ENCODE data around the gene PP2D1.
"Not testable (repeated sequence)": the region's sequence is repeated elsewhere in the genome, so short reads cannot be mapped to it uniquely, and the experiment has no call there.

PP2D1 gene

DNA sequence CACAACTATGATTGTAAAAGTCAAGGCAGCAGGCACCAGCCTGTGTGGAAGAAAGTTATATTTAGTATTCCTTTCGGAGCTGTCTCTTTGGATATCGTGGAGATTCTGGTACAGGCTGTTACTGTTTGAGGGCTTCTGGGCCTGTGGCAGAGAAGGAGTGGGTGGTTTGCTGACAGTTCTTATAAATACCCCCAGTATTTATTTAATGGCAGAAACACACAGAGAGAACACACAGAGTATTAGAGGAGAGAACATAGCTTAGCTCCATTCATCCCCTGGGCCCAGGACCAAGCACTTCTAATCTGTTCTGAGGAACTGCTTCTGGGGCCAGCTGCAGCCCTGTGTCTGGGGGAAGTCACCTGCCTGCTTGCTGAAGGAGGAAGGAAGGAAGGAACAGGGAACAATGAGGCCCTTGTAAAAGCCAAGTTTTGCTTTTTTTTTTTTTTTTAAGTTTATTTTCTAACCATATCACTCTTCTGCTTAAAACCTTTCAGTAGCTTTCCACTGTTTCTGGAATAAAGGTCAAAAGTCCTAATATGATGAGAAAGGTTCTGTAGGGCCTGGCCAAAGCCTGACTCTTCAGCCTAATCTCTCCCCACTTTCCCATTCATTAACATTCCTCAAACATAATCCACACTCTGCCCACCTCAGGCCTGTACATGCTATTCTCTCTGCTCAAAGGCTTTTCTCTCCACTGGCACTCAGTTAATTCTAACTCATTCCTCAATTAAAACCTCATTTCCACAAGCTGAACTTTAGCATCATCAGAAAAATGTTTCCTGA is 11.8 kb upstream of the PP2D1 start:
- no peaks in the 10 kb centered on the region for H3K9me3 ChIP-seq (ENCODE audit: control insufficient read depth in 2 of 2, low read length in 2 of 2)
- no peak overlapping the region for H3K9ac ChIP-seq (ENCODE audit: low read depth in 1 of 2, low read length in 2 of 2)
- H3K27me3 ChIP-seq (ENCODE audit: control insufficient read depth in 2 of 2, insufficient read depth in 2 of 2, low read length in 2 of 2): no peaks in the 10 kb centered on the region
- H3K36me3 ChIP-seq (ENCODE audit: control insufficient read depth in 2 of 2, insufficient read depth in 2 of 2, low read length in 2 of 2): no peaks in the 10 kb centered on the region
- no peak overlapping the region for H3K4me3 ChIP-seq (ENCODE audit: low read length in 2 of 2)
- peaks cover 0 to 2% of the 10 kb centered on the region in 2 donors for H3K4me1 ChIP-seq (ENCODE audit: control insufficient read depth in 2 of 2, insufficient read depth in 2 of 2, low read length in 2 of 2)
- H3K27ac ChIP-seq (ENCODE audit: low read depth in 2 of 2, low read length in 2 of 2): no peak overlapping the region

GRCh38 chr3:20022954-20023622 is 11.0 kb upstream of the PP2D1 start:
- no peak overlapping the region for H3K4me3 ChIP-seq (ENCODE audit: low read length in 2 of 2)
- H3K36me3 ChIP-seq (ENCODE audit: control insufficient read depth in 2 of 2, insufficient read depth in 2 of 2, low read length in 2 of 2): no peaks in the 10 kb centered on the region
- peaks cover 0 to 2% of the 10 kb centered on the region in 2 donors for H3K4me1 ChIP-seq (ENCODE audit: control insufficient read depth in 2 of 2, insufficient read depth in 2 of 2, low read length in 2 of 2)
- no peak overlapping the region for H3K9ac ChIP-seq (ENCODE audit: low read depth in 1 of 2, low read length in 2 of 2)
- no peak overlapping the region for H3K27ac ChIP-seq (ENCODE audit: low read depth in 2 of 2, low read length in 2 of 2)
- no peaks in the 10 kb centered on the region for H3K9me3 ChIP-seq (ENCODE audit: control insufficient read depth in 2 of 2, low read length in 2 of 2)
- no peaks in the 10 kb centered on the region for H3K27me3 ChIP-seq (ENCODE audit: control insufficient read depth in 2 of 2, insufficient read depth in 2 of 2, low read length in 2 of 2)

- not testable (repeated sequence) for H3K27me3 ChIP-seq (ENCODE audit: control insufficient read depth in 2 of 2, insufficient read depth in 2 of 2, low read length in 2 of 2); H3K9ac ChIP-seq (ENCODE audit: low read depth in 1 of 2, low read length in 2 of 2); H3K4me1 ChIP-seq (ENCODE audit: control insufficient read depth in 2 of 2, insufficient read depth in 2 of 2, low read length in 2 of 2); H3K4me3 ChIP-seq (ENCODE audit: low read length in 2 of 2); H3K36me3 ChIP-seq (ENCODE audit: control insufficient read depth in 2 of 2, insufficient read depth in 2 of 2, low read length in 2 of 2); H3K9me3 ChIP-seq (ENCODE audit: control insufficient read depth in 2 of 2, low read length in 2 of 2); H3K27ac ChIP-seq (ENCODE audit: low read depth in 2 of 2, low read length in 2 of 2)
Observed at GRCh38 chr3:20016076-20016475, 4.0 kb upstream of the PP2D1 start.

GRCh38 chr3:20015525-20015924 is 3.5 kb upstream of the PP2D1 start:
- no peak overlapping the region for H3K9ac ChIP-seq (ENCODE audit: low read depth in 1 of 2, low read length in 2 of 2)
- no peaks in the 10 kb centered on the region for H3K4me1 ChIP-seq (ENCODE audit: control insufficient read depth in 2 of 2, insufficient read depth in 2 of 2, low read length in 2 of 2)
- no peak overlapping the region for H3K4me3 ChIP-seq (ENCODE audit: low read length in 2 of 2)
- H3K36me3 ChIP-seq (ENCODE audit: control insufficient read depth in 2 of 2, insufficient read depth in 2 of 2, low read length in 2 of 2): no peaks in the 10 kb centered on the region
- no peak overlapping the region for H3K27ac ChIP-seq (ENCODE audit: low read depth in 2 of 2, low read length in 2 of 2)
- H3K27me3 ChIP-seq (ENCODE audit: control insufficient read depth in 2 of 2, insufficient read depth in 2 of 2, low read length in 2 of 2): no peaks in the 10 kb centered on the region
- H3K9me3 ChIP-seq (ENCODE audit: control insufficient read depth in 2 of 2, low read length in 2 of 2): no peaks in the 10 kb centered on the region

- no peaks in the 10 kb centered on the region for H3K36me3 ChIP-seq (ENCODE audit: control insufficient read depth in 2 of 2, insufficient read depth in 2 of 2, low read length in 2 of 2)
- no peaks in the 10 kb centered on the region for H3K9me3 ChIP-seq (ENCODE audit: control insufficient read depth in 2 of 2, low read length in 2 of 2)
- H3K27ac ChIP-seq (ENCODE audit: low read depth in 2 of 2, low read length in 2 of 2): no peak overlapping the region
- no peaks in the 10 kb centered on the region for H3K27me3 ChIP-seq (ENCODE audit: control insufficient read depth in 2 of 2, insufficient read depth in 2 of 2, low read length in 2 of 2)
- no peak overlapping the region for H3K9ac ChIP-seq (ENCODE audit: low read depth in 1 of 2, low read length in 2 of 2)
- no peak overlapping the region for H3K4me3 ChIP-seq (ENCODE audit: low read length in 2 of 2)
- H3K4me1 ChIP-seq (ENCODE audit: control insufficient read depth in 2 of 2, insufficient read depth in 2 of 2, low read length in 2 of 2): no peaks in the 10 kb centered on the region
Observed at GRCh38 chr3:20013396-20013795, 1.3 kb upstream of the PP2D1 start.

DNA sequence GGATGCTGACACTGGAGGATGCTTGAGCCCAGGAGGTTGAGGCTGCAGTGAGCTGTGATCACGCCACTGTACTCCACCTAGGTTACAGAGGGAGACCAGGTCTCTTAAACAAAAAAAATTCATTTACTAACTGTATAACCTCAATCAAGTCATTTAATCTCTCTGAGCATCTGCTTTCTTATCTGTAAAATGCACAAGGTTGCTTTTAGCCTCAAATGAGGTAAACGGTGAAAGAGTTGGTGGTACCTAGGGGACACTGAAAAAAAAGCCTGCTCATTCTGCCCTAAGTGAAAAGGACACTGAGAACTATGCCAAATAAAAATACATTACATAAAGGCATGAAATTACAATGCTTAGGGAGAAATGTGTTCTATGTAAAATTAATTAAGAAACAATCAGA is 3.4 kb downstream of the PP2D1 start:
- Histone ChIP-seq H3K9me3 (ENCODE audit: control insufficient read depth in 2 of 2, low read length in 2 of 2) (no peaks in the 10 kb centered on the region), H3K4me3 (ENCODE audit: low read length in 2 of 2) (no peak overlapping the region), H3K27me3 (ENCODE audit: control insufficient read depth in 2 of 2, insufficient read depth in 2 of 2, low read length in 2 of 2) (no peaks in the 10 kb centered on the region), H3K4me1 (ENCODE audit: control insufficient read depth in 2 of 2, insufficient read depth in 2 of 2, low read length in 2 of 2) (no peaks in the 10 kb centered on the region), H3K27ac (ENCODE audit: low read depth in 2 of 2, low read length in 2 of 2) (no peak overlapping the region), H3K9ac (ENCODE audit: low read depth in 1 of 2, low read length in 2 of 2) (no peak overlapping the region), H3K36me3 (ENCODE audit: control insufficient read depth in 2 of 2, insufficient read depth in 2 of 2, low read length in 2 of 2) (no peaks in the 10 kb centered on the region)

DNA sequence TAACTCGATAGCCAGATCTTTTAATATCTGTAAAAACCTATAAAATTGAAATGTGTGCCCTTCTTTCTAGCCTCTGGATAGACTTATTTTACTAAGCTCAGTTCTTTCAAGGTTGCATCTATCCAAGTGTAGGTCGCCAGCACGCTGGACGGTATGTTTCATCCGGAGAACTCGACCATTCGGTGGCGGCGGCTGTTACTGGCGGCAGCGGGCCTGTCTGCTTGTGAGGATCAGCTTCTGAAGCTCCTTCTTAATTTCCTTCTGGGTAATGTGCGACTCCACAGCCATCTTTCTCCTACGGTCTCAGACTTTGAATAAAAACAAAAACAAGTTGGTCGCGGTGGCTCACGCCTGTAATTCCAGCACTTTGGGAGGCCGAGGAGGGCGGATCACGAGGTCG is 4.1 kb downstream of the PP2D1 start:
- H3K9me3 ChIP-seq (ENCODE audit: control insufficient read depth in 2 of 2, low read length in 2 of 2): no peaks in the 10 kb centered on the region
- no peaks in the 10 kb centered on the region for H3K4me1 ChIP-seq (ENCODE audit: control insufficient read depth in 2 of 2, insufficient read depth in 2 of 2, low read length in 2 of 2)
- H3K27me3 ChIP-seq (ENCODE audit: control insufficient read depth in 2 of 2, insufficient read depth in 2 of 2, low read length in 2 of 2): no peaks in the 10 kb centered on the region
- H3K4me3 ChIP-seq (ENCODE audit: low read length in 2 of 2): no peak overlapping the region
- H3K27ac ChIP-seq (ENCODE audit: low read depth in 2 of 2, low read length in 2 of 2): no peak overlapping the region
- H3K9ac ChIP-seq (ENCODE audit: low read depth in 1 of 2, low read length in 2 of 2): no peak overlapping the region
- no peaks in the 10 kb centered on the region for H3K36me3 ChIP-seq (ENCODE audit: control insufficient read depth in 2 of 2, insufficient read depth in 2 of 2, low read length in 2 of 2)

DNA sequence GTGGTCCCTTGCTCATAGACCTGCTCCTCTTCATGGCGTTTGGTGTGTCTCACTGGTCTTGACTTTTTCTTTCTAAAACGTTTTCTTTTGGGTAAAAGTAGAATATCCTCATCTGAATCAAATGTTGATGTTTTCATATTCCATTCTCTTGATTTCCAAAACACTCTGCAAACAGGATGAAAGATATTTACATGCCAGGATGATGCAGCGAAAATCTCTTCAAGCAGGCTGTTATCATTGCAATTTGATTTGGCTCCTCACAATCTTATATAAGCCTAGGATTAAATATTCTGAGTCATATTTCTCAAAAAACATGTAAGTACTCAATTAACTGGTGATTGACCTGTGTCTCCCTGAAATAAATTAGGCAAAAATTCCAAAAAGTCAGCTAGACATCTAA is 10.1 kb downstream of the PP2D1 start:
- no peak overlapping the region for H3K27ac ChIP-seq (ENCODE audit: low read depth in 2 of 2, low read length in 2 of 2)
- no peaks in the 10 kb centered on the region for H3K36me3 ChIP-seq (ENCODE audit: control insufficient read depth in 2 of 2, insufficient read depth in 2 of 2, low read length in 2 of 2)
- no peak overlapping the region for H3K4me3 ChIP-seq (ENCODE audit: low read length in 2 of 2)
- no peaks in the 10 kb centered on the region for H3K9me3 ChIP-seq (ENCODE audit: control insufficient read depth in 2 of 2, low read length in 2 of 2)
- H3K9ac ChIP-seq (ENCODE audit: low read depth in 1 of 2, low read length in 2 of 2): no peak overlapping the region
- no peaks in the 10 kb centered on the region for H3K4me1 ChIP-seq (ENCODE audit: control insufficient read depth in 2 of 2, insufficient read depth in 2 of 2, low read length in 2 of 2)
- H3K27me3 ChIP-seq (ENCODE audit: control insufficient read depth in 2 of 2, insufficient read depth in 2 of 2, low read length in 2 of 2): no peaks in the 10 kb centered on the region

- Histone ChIP-seq H3K27me3 (ENCODE audit: control insufficient read depth in 2 of 2, insufficient read depth in 2 of 2, low read length in 2 of 2) (no peaks in the 10 kb centered on the region), H3K4me1 (ENCODE audit: control insufficient read depth in 2 of 2, insufficient read depth in 2 of 2, low read length in 2 of 2) (no peaks in the 10 kb centered on the region)
Observed at GRCh38 chr3:19997502-19997901, 14.6 kb downstream of the PP2D1 start.

GRCh38 chr3:19994796-19995195 is 17.3 kb downstream of the PP2D1 start:
- Histone ChIP-seq H3K27me3 (ENCODE audit: control insufficient read depth in 2 of 2, insufficient read depth in 2 of 2, low read length in 2 of 2) (no peaks in the 10 kb centered on the region), H3K9ac (ENCODE audit: low read depth in 1 of 2, low read length in 2 of 2) (no peak overlapping the region), H3K27ac (ENCODE audit: low read depth in 2 of 2, low read length in 2 of 2) (no peak overlapping the region), H3K4me1 (ENCODE audit: control insufficient read depth in 2 of 2, insufficient read depth in 2 of 2, low read length in 2 of 2) (no peaks in the 10 kb centered on the region), H3K4me3 (ENCODE audit: low read length in 2 of 2) (no peak overlapping the region), H3K9me3 (ENCODE audit: control insufficient read depth in 2 of 2, low read length in 2 of 2) (no peaks in the 10 kb centered on the region), H3K36me3 (ENCODE audit: control insufficient read depth in 2 of 2, insufficient read depth in 2 of 2, low read length in 2 of 2) (no peaks in the 10 kb centered on the region)

More at GRCh38 chr3:19997502-19997901, 14.6 kb downstream of the PP2D1 start:
- Histone ChIP-seq H3K9me3 (ENCODE audit: control insufficient read depth in 2 of 2, low read length in 2 of 2) (no peaks in the 10 kb centered on the region), H3K36me3 (ENCODE audit: control insufficient read depth in 2 of 2, insufficient read depth in 2 of 2, low read length in 2 of 2) (no peaks in the 10 kb centered on the region), H3K4me3 (ENCODE audit: low read length in 2 of 2) (no peak overlapping the region), H3K27ac (ENCODE audit: low read depth in 2 of 2, low read length in 2 of 2) (no peak overlapping the region), H3K9ac (ENCODE audit: low read depth in 1 of 2, low read length in 2 of 2) (no peak overlapping the region)

Measured in mucosa of rectum (tissue), 2 donors.